IgD-negative memory B cell (primary cell): ENCODE measurements around the gene ACOT8. TPM values are rescaled to one million over a fixed set of nuclear protein-coding genes. Genes with fewer than 3 reads are reported as not detected.
A peak's percentile ranks its signal among the peaks of the same experiment; 100 is the strongest.

ENCODE experiments used
- H3K27ac Mint-ChIP-seq, 3 donors: one replicate each; pipeline ENCODE4 v1.8.0; 2020 to 2022; ENCODE audit warnings: mild to moderate bottlenecking in 3 of 3, mixed read lengths in 3 of 3, moderate library complexity in 1 of 3
- H3K27me3 Mint-ChIP-seq: one replicate; pipeline ENCODE4 v1.8.0; 2021; ENCODE audit warnings: mixed read lengths
- H3K36me3 Mint-ChIP-seq: one replicate; pipeline ENCODE4 v1.8.0; 2020; ENCODE audit warnings: mild to moderate bottlenecking, mixed read lengths
- H3K4me1 Mint-ChIP-seq, 3 donors: one replicate each; pipeline ENCODE4 v1.8.0; 2020 to 2022; ENCODE audit warnings: mixed read lengths in 3 of 3, mild to moderate bottlenecking in 1 of 3
- H3K4me3 Mint-ChIP-seq, 4 donors: one replicate each; pipeline ENCODE4 v1.8.0; 2020 to 2022; ENCODE audit warnings: mild to moderate bottlenecking in 4 of 4, mixed read lengths in 4 of 4, moderate library complexity in 3 of 4
- H3K9me3 Mint-ChIP-seq, 3 donors: one replicate each; pipeline ENCODE4 v1.8.0; 2020 to 2021; ENCODE audit warnings: mixed read lengths in 3 of 3, mild to moderate bottlenecking in 1 of 3
- polyA plus RNA-seq: library from polyadenylated mRNA; unstranded; fragments of 300-500 nt; fragmentation: Illumina TruSeq; gene quantifications from one replicate; pipeline ENCODE4 v1.2.3, GENCODE V29; 2021

ACOT8 gene
- polyA plus RNA-seq, 1 donor from 2014 or later = 45.2 TPM

DNA sequence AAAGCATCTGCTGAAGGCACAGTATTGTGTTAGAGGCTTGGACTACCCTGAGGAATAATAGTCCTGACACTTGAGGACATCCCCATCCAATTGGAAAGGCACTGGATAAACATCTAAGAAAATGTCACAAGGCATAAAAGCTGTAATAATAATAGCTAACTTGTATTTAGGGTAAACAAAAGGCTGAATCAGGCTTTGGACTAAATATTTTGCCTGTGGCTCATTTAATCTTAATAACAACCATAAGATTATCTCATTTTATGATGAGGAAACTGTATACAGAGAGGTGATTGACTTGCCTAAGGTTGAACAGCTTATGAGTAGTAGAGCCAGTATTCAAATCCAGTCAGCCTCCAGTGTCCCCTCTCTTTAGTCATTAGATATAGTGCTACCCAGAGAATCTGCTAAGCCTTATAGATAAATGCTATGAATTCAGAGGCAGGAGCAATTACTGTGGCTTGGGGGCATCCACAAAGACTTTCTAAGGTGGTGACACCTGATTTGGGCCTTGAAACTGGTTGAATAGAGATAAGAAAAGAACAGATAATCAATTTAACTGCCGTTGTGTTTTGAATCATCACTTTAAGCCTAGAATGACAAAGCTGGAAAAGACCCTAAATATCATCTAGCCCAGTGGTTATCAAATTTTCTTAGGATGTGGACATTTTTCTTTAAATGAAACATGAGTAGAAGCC lies 16.4 kb upstream of the ACOT8 start:
- peaks cover 2% of the 10 kb centered on the region for H3K36me3 Mint-ChIP-seq
- no peaks in the 10 kb centered on the region for H3K4me1 Mint-ChIP-seq
- no peak overlapping the region for H3K27ac Mint-ChIP-seq
- H3K27me3 Mint-ChIP-seq = no peaks in the 10 kb centered on the region
- no peak overlapping the region for H3K4me3 Mint-ChIP-seq
- H3K9me3 Mint-ChIP-seq = no peaks in the 10 kb centered on the region

DNA sequence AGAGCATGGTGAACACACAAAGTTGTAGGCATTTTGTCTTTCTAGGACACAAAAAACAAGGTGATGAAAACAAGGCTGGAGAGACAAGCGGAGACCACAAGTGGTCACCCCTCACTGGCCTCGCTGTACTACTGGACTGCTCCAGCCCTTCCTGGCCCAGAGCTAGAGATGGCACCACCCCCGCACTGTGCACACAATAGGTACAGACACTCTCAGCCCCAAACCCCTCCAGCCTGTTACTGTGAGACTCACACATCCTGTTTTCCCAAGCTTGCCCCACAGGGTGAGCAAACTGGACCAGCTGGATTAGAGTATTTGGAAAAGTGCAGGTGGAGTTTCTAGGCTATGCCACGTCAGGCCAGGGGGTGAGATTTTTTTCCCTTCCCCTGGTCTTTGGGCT lies 15.4 kb upstream of the ACOT8 start:
- Mint-ChIP-seq H3K27ac (no peak overlapping the region), H3K4me1 (peaks cover 0 to 3% (median 0%) of the 10 kb centered on the region in 3 donors), H3K36me3 (peaks cover 2% of the 10 kb centered on the region), H3K27me3 (no peaks in the 10 kb centered on the region), H3K4me3 (no peak overlapping the region), H3K9me3 (no peaks in the 10 kb centered on the region)

DNA sequence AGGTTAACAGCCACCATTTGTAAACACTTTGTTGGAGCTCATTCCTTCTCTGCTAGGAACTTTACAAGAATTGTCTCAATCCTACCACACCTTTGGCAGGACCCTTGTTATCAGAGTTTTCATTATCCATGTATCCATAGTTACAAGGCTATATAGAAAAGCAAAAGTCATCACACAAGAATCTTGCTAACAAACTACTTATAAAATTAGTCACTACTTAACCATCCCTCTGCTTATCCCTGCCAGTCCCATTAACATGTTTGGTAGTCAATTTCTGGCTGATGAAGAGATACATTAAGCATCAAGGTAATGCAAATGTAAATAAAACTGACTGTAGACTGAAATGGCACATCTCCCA lies 10.6 kb upstream of the ACOT8 start:
- Mint-ChIP-seq H3K4me3 (no peak overlapping the region), H3K27me3 (no peaks in the 10 kb centered on the region), H3K9me3 (no peaks in the 10 kb centered on the region), H3K4me1 (peaks cover 0 to 3% (median 0%) of the 10 kb centered on the region in 3 donors), H3K36me3 (peaks cover 2% of the 10 kb centered on the region), H3K27ac (no peak overlapping the region)

DNA sequence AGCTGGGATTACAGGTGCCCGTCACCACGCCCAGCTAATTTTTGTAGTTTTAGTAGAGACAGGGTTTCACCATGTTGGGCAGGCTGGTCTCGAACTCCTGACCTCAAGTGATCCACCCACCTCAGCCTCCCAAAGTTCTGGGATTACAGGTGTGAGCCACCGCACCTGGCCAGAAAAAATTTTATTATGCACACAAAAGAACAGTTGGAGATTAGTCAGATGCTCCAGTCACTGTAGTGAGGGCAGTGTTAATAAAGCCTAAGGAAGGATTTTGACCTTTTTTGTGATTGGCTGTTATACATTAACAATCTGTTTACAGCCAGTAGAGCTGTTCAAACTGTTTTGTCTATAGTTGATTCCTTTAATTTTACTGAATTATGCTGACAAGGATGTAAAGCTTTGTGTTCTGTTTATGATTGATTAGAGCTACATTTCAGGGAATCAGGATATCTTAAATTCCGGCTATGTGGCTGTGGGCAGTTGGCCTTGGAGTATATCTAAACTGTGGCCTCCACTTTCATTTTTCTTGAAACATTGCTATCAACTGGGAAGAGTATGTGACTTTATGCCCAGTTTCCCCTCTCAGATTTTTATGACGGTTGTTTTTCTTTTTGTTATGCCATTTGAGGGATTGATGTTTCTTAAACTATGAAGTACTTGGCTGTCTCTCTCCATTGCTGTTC lies 10.1 kb upstream of the ACOT8 start:
- Mint-ChIP-seq H3K9me3 (no peaks in the 10 kb centered on the region), H3K36me3 (peaks cover 2% of the 10 kb centered on the region), H3K27ac (no peak overlapping the region), H3K4me3 (no peak overlapping the region), H3K27me3 (no peaks in the 10 kb centered on the region), H3K4me1 (peaks cover 0 to 3% (median 0%) of the 10 kb centered on the region in 3 donors)

DNA sequence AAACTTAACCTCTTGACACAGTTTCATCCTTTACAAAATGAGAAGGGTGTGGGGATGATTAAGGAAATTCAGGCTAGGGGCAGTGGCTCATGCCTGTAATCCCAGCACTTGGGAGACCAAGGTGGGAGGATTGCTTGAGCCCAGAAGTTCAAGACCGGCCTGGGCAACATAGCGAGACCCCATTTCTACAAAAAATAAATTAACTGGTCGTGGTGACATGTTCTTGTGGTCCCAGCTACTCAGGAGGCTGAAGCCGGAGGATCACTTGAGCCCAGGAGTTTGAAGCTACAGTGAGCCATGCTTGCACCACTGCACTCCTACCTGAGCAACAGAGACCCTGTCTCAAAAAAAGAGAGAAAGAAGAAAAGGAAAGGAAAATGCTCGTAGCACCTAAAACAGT lies 9.3 kb upstream of the ACOT8 start:
- Mint-ChIP-seq H3K27me3 (no peaks in the 10 kb centered on the region), H3K27ac (no peak overlapping the region), H3K4me3 (no peak overlapping the region), H3K4me1 (peaks cover 0 to 3% (median 0%) of the 10 kb centered on the region in 3 donors), H3K36me3 (peaks cover 2% of the 10 kb centered on the region), H3K9me3 (no peaks in the 10 kb centered on the region)

DNA sequence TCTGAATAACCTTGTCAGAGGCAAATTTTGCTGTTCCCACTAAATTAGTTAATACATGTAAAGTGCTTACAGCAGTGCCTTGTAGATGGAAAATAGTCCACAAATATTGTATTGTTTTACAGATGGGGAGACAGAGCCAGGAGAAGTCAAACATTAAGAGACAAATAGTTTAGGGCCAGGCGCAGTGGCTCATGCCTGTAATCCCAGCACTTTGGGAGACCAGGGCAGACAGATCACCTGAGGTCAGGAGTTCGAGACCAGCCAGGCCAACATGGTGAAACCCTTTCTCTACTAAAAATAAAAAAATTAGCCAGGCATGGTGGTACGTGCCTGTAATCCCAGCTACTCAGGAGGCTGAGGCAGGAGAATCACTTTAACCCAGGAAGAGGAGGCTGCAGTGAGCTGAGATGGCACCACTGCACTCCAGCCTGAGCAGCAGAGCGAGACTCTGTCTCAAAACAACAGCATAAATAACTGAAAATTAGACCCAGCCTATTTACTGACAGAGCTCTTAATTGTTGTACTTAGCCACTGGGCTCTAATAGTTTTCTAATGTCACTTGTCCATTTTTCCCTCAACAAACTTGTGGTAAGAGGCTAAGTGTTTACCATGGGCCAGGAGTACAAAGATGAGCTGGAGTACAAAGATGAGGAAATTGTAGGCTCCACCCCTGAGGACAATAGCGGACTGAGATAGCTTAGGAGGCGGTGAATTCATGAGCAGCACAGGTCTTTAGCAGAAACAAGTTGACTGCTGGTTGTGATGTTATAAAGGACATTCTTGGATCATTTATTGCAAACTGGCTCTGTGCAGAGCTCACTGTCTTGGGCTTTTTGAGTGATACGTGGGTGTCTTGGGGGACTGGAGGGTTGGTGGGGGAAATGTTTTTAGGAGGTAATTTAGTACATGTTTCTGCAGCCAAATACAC lies 6.6 kb upstream of the ACOT8 start:
- Mint-ChIP-seq H3K27ac (no peak overlapping the region), H3K4me3 (no peak overlapping the region), H3K36me3 (peaks cover 6% of the 10 kb centered on the region), H3K4me1 (peaks cover 3 to 8% (median 7%) of the 10 kb centered on the region in 3 donors), H3K27me3 (no peaks in the 10 kb centered on the region), H3K9me3 (no peaks in the 10 kb centered on the region)

DNA sequence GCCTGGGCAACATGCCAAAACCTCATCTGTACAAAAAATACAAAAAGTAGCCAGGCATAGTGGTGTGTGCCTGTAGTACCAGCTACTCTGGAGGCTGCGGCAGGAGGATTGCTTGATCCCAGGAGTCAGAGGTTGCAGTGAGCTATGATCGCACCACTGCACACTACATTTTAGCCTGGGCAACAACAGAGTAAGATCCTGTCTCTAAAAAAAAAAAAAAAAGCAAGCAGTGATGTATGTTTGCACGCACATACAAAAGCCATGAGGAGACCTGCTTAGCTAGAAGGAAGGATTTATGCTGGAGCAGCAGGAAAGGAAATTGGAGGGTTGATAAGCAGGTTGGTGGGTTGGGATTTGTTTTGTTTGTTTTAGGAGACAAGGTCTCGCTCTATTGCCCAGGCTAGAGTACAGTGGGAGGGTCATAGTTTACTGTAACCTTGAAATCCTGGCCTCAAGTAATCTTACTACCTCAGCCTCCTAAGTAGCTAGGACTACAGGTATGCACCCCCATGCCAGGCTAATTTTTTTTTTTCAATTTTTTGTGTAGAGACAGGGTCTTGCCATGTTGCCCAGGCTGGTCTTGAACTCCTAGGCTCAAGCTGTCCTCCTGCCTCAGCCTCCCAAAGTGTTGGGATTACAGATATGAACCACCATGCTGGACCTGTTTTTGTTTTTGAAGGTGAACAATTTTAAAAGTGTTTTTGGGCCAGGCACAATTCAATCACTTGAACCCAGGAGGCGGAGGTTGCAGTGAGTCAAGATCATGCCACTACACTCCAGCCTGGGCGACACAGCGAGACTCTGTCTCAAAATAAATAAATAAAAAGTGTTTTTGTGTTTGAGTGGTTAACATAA lies 4.3 kb upstream of the ACOT8 start:
- Mint-ChIP-seq H3K36me3 (peaks cover 6% of the 10 kb centered on the region), H3K27ac (no peak overlapping the region), H3K4me3 (no peak overlapping the region), H3K4me1 (peaks cover 12 to 22% (median 19%) of the 10 kb centered on the region in 3 donors), H3K27me3 (no peaks in the 10 kb centered on the region), H3K9me3 (no peaks in the 10 kb centered on the region)

DNA sequence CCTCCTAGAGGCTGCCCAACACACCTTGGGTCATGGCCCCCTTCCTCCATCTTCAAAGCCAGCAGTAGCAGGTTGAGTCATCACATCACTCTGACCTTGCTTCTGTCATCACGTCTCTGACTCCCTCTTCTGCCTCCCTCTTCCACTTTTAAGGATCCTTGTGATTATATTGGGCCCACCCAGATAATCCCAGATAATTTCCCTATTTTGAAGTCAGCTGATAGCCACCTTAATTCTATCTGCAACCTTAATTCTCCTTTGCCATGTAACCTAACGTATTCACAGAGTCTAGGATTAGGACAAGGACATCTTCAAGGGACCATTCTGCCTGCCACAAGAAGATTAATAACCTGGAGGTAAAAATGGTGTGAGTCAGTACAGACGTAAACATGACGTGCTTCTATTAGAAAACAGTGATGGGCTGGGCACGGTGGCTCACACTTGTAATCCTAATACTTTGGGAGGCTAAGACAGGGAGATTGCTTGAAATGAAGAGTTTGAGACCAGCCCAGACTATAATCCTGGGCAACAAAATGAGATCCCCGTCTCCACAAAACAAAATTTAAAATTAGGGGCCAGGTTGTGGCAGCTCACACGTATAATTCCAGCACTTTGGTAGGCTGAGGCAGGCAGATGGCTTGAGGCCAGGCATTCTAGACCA lies 3.5 kb upstream of the ACOT8 start:
- H3K27me3 Mint-ChIP-seq = no peaks in the 10 kb centered on the region
- no peak overlapping the region for H3K27ac Mint-ChIP-seq
- H3K4me1 Mint-ChIP-seq = peaks cover 12 to 28% (median 24%) of the 10 kb centered on the region in 3 donors
- H3K4me3 Mint-ChIP-seq = peak overlapping the region in 1 of 4 donors; percentile 14
- H3K9me3 Mint-ChIP-seq = no peaks in the 10 kb centered on the region
- H3K36me3 Mint-ChIP-seq = peaks cover 6% of the 10 kb centered on the region

DNA sequence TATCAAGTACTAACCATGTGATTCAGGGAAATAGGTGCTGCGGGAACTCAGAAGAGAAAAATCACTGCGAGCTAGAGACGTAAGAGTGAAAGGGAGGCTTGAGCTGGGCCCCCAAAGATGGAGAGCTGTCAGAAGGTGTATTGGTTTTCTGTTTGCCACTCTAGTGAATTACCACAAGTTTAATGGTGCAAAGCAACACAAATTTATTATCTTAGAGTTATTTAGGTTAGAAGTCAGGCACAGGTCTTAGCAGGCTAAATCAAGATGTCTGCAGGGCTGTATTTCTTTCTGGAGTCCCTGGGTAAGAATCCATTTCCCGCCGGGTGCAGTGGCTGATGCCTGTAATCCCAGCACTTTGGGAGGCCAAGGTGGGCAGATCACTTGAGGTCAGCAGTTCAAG lies 2.7 kb upstream of the ACOT8 start:
- no peaks in the 10 kb centered on the region for H3K9me3 Mint-ChIP-seq
- H3K36me3 Mint-ChIP-seq = peaks cover 6% of the 10 kb centered on the region
- H3K27me3 Mint-ChIP-seq = no peaks in the 10 kb centered on the region
- H3K4me1 Mint-ChIP-seq = peaks cover 12 to 28% (median 27%) of the 10 kb centered on the region in 3 donors
- no peak overlapping the region for H3K27ac Mint-ChIP-seq
- peak overlapping the region in 1 of 4 donors; percentile 39 for H3K4me3 Mint-ChIP-seq

DNA sequence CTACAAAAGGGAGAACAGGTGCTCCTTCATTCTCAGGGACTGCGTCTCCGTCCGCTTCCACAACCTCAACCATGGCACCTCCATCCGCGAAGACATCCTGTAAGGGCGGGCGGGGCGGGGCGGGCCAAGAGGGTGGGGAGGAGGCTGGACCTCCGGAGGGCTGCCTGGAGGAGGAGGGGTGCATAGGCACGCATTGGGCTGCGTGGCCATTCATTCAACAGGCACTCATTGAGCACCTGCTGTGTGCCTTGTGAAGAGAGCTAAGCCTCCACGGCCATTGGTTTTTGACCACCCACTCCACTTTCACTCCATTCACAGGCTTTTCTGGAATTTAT lies 657 bp upstream of the ACOT8 start:
- Mint-ChIP-seq H3K4me3 (peak overlapping the region; percentile 92 to 98 (median 94)), H3K27ac (peak overlapping the region; percentile 79 to 94 (median 93)), H3K4me1 (peaks cover 17 to 31% (median 29%) of the 10 kb centered on the region in 3 donors)

DNA sequence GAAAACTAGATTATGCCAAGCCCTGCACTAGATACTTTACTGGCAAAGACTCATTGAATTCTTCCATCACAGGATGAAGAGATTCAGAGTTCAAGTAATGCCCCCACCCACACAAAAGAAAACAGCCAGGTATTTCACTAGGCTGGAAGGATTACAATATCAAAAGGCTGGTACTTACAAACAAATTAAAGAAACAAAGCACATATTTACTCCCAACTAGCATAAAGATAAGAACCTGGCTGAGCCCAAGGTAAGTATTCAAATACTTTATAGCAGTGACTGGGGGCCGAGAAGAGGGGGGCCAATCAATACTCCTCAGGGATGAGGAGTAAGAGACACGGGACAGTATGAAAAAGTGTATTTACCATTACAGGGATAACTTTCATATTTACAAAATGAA lies 3.7 kb downstream of the ACOT8 start:
- Mint-ChIP-seq H3K27me3 (no peaks in the 10 kb centered on the region), H3K36me3 (peaks cover 1% of the 10 kb centered on the region), H3K4me3 (peak overlapping the region in 1 of 4 donors; percentile 48), H3K4me1 (peaks cover 17 to 23% (median 20%) of the 10 kb centered on the region in 3 donors), H3K27ac (no peak overlapping the region), H3K9me3 (no peaks in the 10 kb centered on the region)

More for the DNA sequence above, 657 bp upstream of the ACOT8 start:
- Mint-ChIP-seq H3K9me3 (no peaks in the 10 kb centered on the region), H3K27me3 (no peaks in the 10 kb centered on the region), H3K36me3 (peaks cover 6% of the 10 kb centered on the region)

DNA sequence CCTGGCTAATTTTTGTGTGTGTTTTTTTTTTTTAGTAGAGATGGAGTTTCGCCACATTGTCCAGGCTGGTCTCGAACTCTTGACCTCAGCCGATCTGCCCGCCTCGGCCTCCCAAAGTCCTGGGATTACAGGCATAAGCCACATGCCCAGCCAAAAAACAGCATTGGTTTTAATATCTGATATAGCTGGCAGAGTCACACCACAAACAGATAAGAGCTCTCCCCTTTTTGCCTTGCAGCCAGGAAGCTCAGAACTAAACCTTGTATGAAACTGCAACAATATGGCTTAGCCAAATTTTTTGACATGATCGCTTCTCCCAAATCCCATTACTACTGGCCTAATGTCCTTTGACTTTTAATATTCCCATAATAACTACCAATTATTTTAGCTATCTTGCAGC lies 4.9 kb downstream of the ACOT8 start:
- Mint-ChIP-seq H3K9me3 (no peaks in the 10 kb centered on the region), H3K27ac (no peak overlapping the region), H3K4me3 (no peak overlapping the region), H3K36me3 (peaks cover 1% of the 10 kb centered on the region), H3K4me1 (peaks cover 12 to 14% (median 13%) of the 10 kb centered on the region in 3 donors), H3K27me3 (no peaks in the 10 kb centered on the region)

DNA sequence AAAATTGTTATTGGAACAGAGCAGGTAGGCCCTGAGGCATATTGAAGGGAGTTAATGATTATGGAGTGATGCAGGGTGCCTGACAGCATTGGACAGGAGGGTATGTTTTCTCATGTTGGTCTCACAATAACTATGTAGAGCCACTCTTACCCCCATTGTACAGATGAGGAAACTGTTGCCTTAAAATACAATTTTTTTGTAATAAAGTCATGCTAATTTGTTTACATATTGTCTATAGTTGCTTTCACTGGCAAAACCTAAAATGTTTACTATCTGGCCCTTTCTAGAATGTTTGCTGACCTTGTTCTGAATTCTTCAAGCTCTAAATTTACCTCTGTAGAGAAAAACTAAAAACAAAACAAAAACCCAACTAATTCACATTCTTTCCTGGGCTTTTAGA lies 5.7 kb downstream of the ACOT8 start:
- no peaks in the 10 kb centered on the region for H3K27me3 Mint-ChIP-seq
- no peak overlapping the region for H3K27ac Mint-ChIP-seq
- peaks cover 1% of the 10 kb centered on the region for H3K36me3 Mint-ChIP-seq
- H3K4me3 Mint-ChIP-seq = no peak overlapping the region
- peaks cover 5 to 10% (median 9%) of the 10 kb centered on the region in 3 donors for H3K4me1 Mint-ChIP-seq
- H3K9me3 Mint-ChIP-seq = no peaks in the 10 kb centered on the region

DNA sequence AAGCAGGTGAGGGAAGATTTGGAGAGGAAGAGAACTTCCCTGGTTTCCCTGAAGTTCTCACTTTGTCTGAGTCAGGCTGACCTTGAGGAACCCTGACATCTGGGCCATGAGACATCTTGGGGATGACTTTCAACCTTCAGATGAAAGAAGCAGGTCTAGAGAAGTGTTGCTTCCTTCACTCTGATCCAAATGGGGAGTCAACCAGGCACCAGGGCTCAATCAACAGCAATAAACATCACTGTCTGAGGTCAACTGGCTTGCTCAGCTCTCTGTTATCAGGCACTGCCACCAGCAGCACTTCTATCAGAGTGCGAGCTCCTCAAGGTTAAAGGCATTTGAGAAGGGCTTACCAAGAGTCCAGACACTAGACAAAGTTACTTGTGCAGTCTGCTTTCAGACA lies 6.3 kb downstream of the ACOT8 start:
- Mint-ChIP-seq H3K36me3 (peaks cover 1% of the 10 kb centered on the region), H3K4me3 (no peak overlapping the region), H3K27me3 (no peaks in the 10 kb centered on the region), H3K4me1 (peaks cover 5 to 7% (median 5%) of the 10 kb centered on the region in 3 donors), H3K27ac (no peak overlapping the region), H3K9me3 (no peaks in the 10 kb centered on the region)
